ENCODE data around the gene ATP8B4.

DNA sequence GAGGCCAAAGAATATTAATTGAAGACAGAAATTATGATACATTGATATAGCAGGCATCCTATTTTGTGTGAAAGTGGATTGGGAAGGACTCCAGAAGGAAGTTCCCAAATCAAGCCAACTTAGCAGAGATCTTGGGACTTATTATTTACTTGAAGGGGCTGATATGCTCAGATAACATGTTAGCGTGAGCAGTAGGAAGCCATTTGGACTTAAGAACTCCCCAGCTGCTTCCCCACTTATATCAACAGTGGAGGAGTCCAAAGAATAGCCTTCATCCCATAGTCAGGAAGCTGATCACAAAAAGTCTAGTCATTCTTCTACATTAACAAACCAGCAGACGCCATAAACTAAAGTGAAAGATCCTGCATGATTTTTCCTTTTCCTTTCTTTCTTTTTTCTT is 200.0 kb downstream of the ATP8B4 start:
- TF ChIP-seq, protein P1, sequence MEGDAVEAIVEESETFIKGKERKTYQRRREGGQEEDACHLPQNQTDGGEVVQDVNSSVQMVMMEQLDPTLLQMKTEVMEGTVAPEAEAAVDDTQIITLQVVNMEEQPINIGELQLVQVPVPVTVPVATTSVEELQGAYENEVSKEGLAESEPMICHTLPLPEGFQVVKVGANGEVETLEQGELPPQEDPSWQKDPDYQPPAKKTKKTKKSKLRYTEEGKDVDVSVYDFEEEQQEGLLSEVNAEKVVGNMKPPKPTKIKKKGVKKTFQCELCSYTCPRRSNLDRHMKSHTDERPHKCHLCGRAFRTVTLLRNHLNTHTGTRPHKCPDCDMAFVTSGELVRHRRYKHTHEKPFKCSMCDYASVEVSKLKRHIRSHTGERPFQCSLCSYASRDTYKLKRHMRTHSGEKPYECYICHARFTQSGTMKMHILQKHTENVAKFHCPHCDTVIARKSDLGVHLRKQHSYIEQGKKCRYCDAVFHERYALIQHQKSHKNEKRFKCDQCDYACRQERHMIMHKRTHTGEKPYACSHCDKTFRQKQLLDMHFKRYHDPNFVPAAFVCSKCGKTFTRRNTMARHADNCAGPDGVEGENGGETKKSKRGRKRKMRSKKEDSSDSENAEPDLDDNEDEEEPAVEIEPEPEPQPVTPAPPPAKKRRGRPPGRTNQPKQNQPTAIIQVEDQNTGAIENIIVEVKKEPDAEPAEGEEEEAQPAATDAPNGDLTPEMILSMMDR (conservative IDR thresholded peaks at IDR 0.05; ENCODE audit: low read length): no peak
- TF ChIP-seq EZH2phosphoT487 (IDR thresholded peaks at IDR 0.05; ENCODE audit: borderline replicate concordance): no peak

Measured in Loucy (cell line).